ENCODE data around the gene KAT2B. TPM values are rescaled to one million over a fixed set of nuclear protein-coding genes. Genes with fewer than 3 reads are reported as not detected.
"Not testable (repeated sequence)": the region's sequence is repeated elsewhere in the genome, so short reads cannot be mapped to it uniquely, and the experiment has no call there.

Gene KAT2B
- total and polyA plus RNA-seq, 2 donors (not counting 1 experiment from before 2014, with no cell fraction given), result 21.7 to 57.5 TPM

- H3K9me3 ChIP-seq (ENCODE audit: control extremely low read depth in 1 of 3, control insufficient read depth in 2 of 3, insufficient read depth in 1 of 3, low read length in 2 of 3), result no peaks in the 10 kb centered on the region
- no peak for TF ChIP-seq CTCF (IDR thresholded peaks at IDR 0.05)
- TF ChIP-seq EZH2 (IDR thresholded peaks at IDR 0.05; ENCODE audit: borderline replicate concordance, insufficient read depth, low read depth, low read length, poor library complexity, severe bottlenecking), result no peak
- no peaks in the 10 kb centered on the region for H3K27me3 ChIP-seq (replicated peaks in 1 of 4; ENCODE audit: control extremely low read depth in 1 of 4, control insufficient read depth in 3 of 4, insufficient read depth in 4 of 4, low read length in 3 of 4)
- WGBS (ENCODE audit: insufficient coverage), result 23% methylated on average over 2 of the region's 4 CpGs
- H3K27ac Mint-ChIP-seq, result peak overlapping the region; percentile 92
- no peaks in the 10 kb centered on the region for H3K9me3 Mint-ChIP-seq (ENCODE audit: insufficient read depth)
- peak overlapping the region; percentile 58 for H2AFZ ChIP-seq (ENCODE audit: insufficient read depth, low read depth, low read length, poor library complexity, severe bottlenecking)
- DNase-seq (peak; percentile 66), ATAC-seq (ENCODE audit: low read depth) (peak; percentile 5)
- no peaks in the 10 kb centered on the region for H3K27me3 Mint-ChIP-seq
- H3K9ac ChIP-seq (ENCODE audit: low read length), result peak overlapping the region; percentile 51
- peaks cover 7% of the 10 kb centered on the region for H4K20me1 ChIP-seq (ENCODE audit: control insufficient read depth, insufficient read depth, low read length, poor library complexity, severe bottlenecking)
- peak overlapping the region; percentile 75 to 83 for H3K27ac ChIP-seq (ENCODE audit: low read length in 2 of 2)
- H3K4me1 ChIP-seq (ENCODE audit: control insufficient read depth in 2 of 2, insufficient read depth in 2 of 2, low read length in 2 of 2), result peaks cover 56 to 71% of the 10 kb centered on the region in 2 donors
- peaks cover 72% of the 10 kb centered on the region for H3K79me2 ChIP-seq (ENCODE audit: control insufficient read depth, insufficient read depth, low read length)
- CTCF ChIA-PET, result interaction anchor here (0.6 to 1.1 kb wide), 6 partner anchors 12 to 1061 kb away, joined by 3 to 4 read pairs (median 4); no protein-coding TSS in a partner anchor
- H3K4me1 Mint-ChIP-seq, result peaks cover 61% of the 10 kb centered on the region
- peak overlapping the region; percentile 76 for H3K4me2 ChIP-seq (replicated peaks; ENCODE audit: low read depth, low read length, poor library complexity, severe bottlenecking)
- intact Hi-C loops (cut with micrococcal nuclease), result loop anchor here (5.0 kb wide), 4 partner anchors 156 to 1621 kb away; partner anchors contain the start of gene KCNH8
- peak overlapping the region; percentile 4 to 66 (median 13) for H3K4me3 ChIP-seq (ENCODE audit: control extremely low read depth in 1 of 5, extremely low read depth in 1 of 5, insufficient read depth in 1 of 5, low read depth in 2 of 5, low read length in 4 of 5)
- H3K4me3 Mint-ChIP-seq, result peak overlapping the region; percentile 74
- H3K36me3 ChIP-seq (replicated peaks in 1 of 2; ENCODE audit: control extremely low read depth in 1 of 2, control insufficient read depth in 1 of 2, extremely low read depth in 1 of 2, insufficient read depth in 2 of 2, low read length in 1 of 2), result peaks cover 0 to 7% of the 10 kb centered on the region in 2 experiments
- POLR2A ChIA-PET, result no interaction called here
Measured at GRCh38 chr3:20043396-20043795, 3.1 kb downstream of the KAT2B start.

GRCh38 chr3:20043825-20044224 lies 3.6 kb downstream of the KAT2B start:
- Histone ChIP-seq H3K27me3 (replicated peaks in 1 of 4; ENCODE audit: control extremely low read depth in 1 of 4, control insufficient read depth in 3 of 4, insufficient read depth in 4 of 4, low read length in 3 of 4) (no peaks in the 10 kb centered on the region), H3K27ac (ENCODE audit: low read length in 2 of 2) (peak overlapping the region; percentile 75 to 83), H3K79me2 (ENCODE audit: control insufficient read depth, insufficient read depth, low read length) (peaks cover 72% of the 10 kb centered on the region), H3K4me1 (ENCODE audit: control insufficient read depth in 2 of 2, insufficient read depth in 2 of 2, low read length in 2 of 2) (peaks cover 56 to 71% of the 10 kb centered on the region in 2 donors), H3K4me3 (ENCODE audit: control extremely low read depth in 1 of 5, extremely low read depth in 1 of 5, insufficient read depth in 1 of 5, low read depth in 2 of 5, low read length in 4 of 5) (peak overlapping the region; percentile 4 to 66 (median 13)), H2AFZ (ENCODE audit: insufficient read depth, low read depth, low read length, poor library complexity, severe bottlenecking) (peak overlapping the region; percentile 58), H3K9me3 (ENCODE audit: control extremely low read depth in 1 of 3, control insufficient read depth in 2 of 3, insufficient read depth in 1 of 3, low read length in 2 of 3) (no peaks in the 10 kb centered on the region), H3K36me3 (replicated peaks in 1 of 2; ENCODE audit: control extremely low read depth in 1 of 2, control insufficient read depth in 1 of 2, extremely low read depth in 1 of 2, insufficient read depth in 2 of 2, low read length in 1 of 2) (peaks cover 0 to 7% of the 10 kb centered on the region in 2 experiments), H4K20me1 (ENCODE audit: control insufficient read depth, insufficient read depth, low read length, poor library complexity, severe bottlenecking) (peaks cover 7% of the 10 kb centered on the region), H3K4me2 (replicated peaks; ENCODE audit: low read depth, low read length, poor library complexity, severe bottlenecking) (peak overlapping the region; percentile 76), H3K9ac (ENCODE audit: low read length) (peak overlapping the region; percentile 51)
- ATAC-seq (ENCODE audit: low read depth) (no peak), DNase-seq (peak; percentile 42)
- no peak for TF ChIP-seq CTCF (IDR thresholded peaks at IDR 0.05)
- TF ChIP-seq EZH2 (IDR thresholded peaks at IDR 0.05; ENCODE audit: borderline replicate concordance, insufficient read depth, low read depth, low read length, poor library complexity, severe bottlenecking), result no peak
- H3K4me3 Mint-ChIP-seq, result peak overlapping the region; percentile 74
- H3K4me1 Mint-ChIP-seq, result peaks cover 61% of the 10 kb centered on the region
- H3K27ac Mint-ChIP-seq, result peak overlapping the region; percentile 92
- POLR2A ChIA-PET, result no interaction called here
- 14% methylated on average over 1 of the region's 4 CpGs for WGBS (ENCODE audit: insufficient coverage)
- no peaks in the 10 kb centered on the region for H3K27me3 Mint-ChIP-seq
- CTCF ChIA-PET, result interaction anchor here (0.6 to 1.1 kb wide), 7 partner anchors 11 to 1830 kb away, joined by 3 to 4 read pairs (median 3); no protein-coding TSS in a partner anchor
- intact Hi-C loops (cut with micrococcal nuclease), result loop anchor here (5.0 kb wide), 4 partner anchors 157 to 1622 kb away; partner anchors contain the start of gene KCNH8
- H3K9me3 Mint-ChIP-seq (ENCODE audit: insufficient read depth), result no peaks in the 10 kb centered on the region

- H3K4me3 ChIP-seq (ENCODE audit: control extremely low read depth in 1 of 5, extremely low read depth in 1 of 5, insufficient read depth in 1 of 5, low read depth in 2 of 5, low read length in 4 of 5); H3K36me3 ChIP-seq (replicated peaks in 1 of 2; ENCODE audit: control extremely low read depth in 1 of 2, control insufficient read depth in 1 of 2, extremely low read depth in 1 of 2, insufficient read depth in 2 of 2, low read length in 1 of 2); H3K27me3 ChIP-seq (replicated peaks in 1 of 4; ENCODE audit: control extremely low read depth in 1 of 4, control insufficient read depth in 3 of 4, insufficient read depth in 4 of 4, low read length in 3 of 4); H2AFZ ChIP-seq (ENCODE audit: insufficient read depth, low read depth, low read length, poor library complexity, severe bottlenecking); H3K9me3 Mint-ChIP-seq (ENCODE audit: insufficient read depth); H3K4me2 ChIP-seq (replicated peaks; ENCODE audit: low read depth, low read length, poor library complexity, severe bottlenecking); ATAC-seq (ENCODE audit: low read depth); H4K20me1 ChIP-seq (ENCODE audit: control insufficient read depth, insufficient read depth, low read length, poor library complexity, severe bottlenecking); H3K27ac ChIP-seq (ENCODE audit: low read length in 2 of 2); intact Hi-C loops (cut with micrococcal nuclease); H3K9ac ChIP-seq (ENCODE audit: low read length); H3K9me3 ChIP-seq (ENCODE audit: control extremely low read depth in 1 of 3, control insufficient read depth in 2 of 3, insufficient read depth in 1 of 3, low read length in 2 of 3); POLR2A ChIA-PET; DNase-seq; H3K27me3 Mint-ChIP-seq; H3K4me3 Mint-ChIP-seq; CTCF ChIA-PET; H3K27ac Mint-ChIP-seq: not testable (repeated sequence)
- H3K4me1 Mint-ChIP-seq, result peaks cover 72% of the 10 kb centered on the region
- H3K79me2 ChIP-seq (ENCODE audit: control insufficient read depth, insufficient read depth, low read length), result peaks cover 81% of the 10 kb centered on the region
- H3K4me1 ChIP-seq (ENCODE audit: control insufficient read depth in 2 of 2, insufficient read depth in 2 of 2, low read length in 2 of 2), result peaks cover 64 to 82% of the 10 kb centered on the region in 2 donors
- no CpG with 5 or more reads among the region's 3 CpGs for WGBS (ENCODE audit: insufficient coverage)
Measured at GRCh38 chr3:20045141-20045540, 4.9 kb downstream of the KAT2B start.

Data from B cell (primary cell).